Neural crest cell (in vitro differentiated cells): ENCODE results near the gene CAPNS1. TPM values are rescaled to one million over a fixed set of nuclear protein-coding genes. Genes with fewer than 3 reads are reported as not detected.

ENCODE experiments used
- DNase-seq: peaks from one replicate; pipeline ENCODE4 v3.0.0; 2021; ENCODE audit warnings: low read depth, mixed read lengths, low spot score
- H3K27ac Mint-ChIP-seq: one replicate; pipeline ENCODE4 v1.8.0; 2021; ENCODE audit warnings: mild to moderate bottlenecking, mixed read lengths; ENCODE audit not compliant: unreplicated experiment
- H3K27me3 Mint-ChIP-seq: 2 replicates; pipeline ENCODE4 v1.8.0; 2021; ENCODE audit warnings: low read depth, mild to moderate bottlenecking, mixed read lengths
- H3K36me3 Mint-ChIP-seq: 2 replicates; pipeline ENCODE4 v1.8.0; 2021; ENCODE audit warnings: low read depth, mild to moderate bottlenecking, mixed read lengths
- H3K4me1 Mint-ChIP-seq: 2 replicates; pipeline ENCODE4 v1.8.0; 2021; ENCODE audit warnings: mixed read lengths
- H3K4me3 Mint-ChIP-seq: one replicate; pipeline ENCODE4 v1.8.0; 2021; ENCODE audit warnings: mild to moderate bottlenecking, mixed read lengths
- H3K9me3 Mint-ChIP-seq: 2 replicates; pipeline ENCODE4 v1.8.0; 2021; ENCODE audit warnings: mixed read lengths
- CTCF ChIP-seq: fragments of 200-600 bp; sonication (generic); conservative IDR thresholded peaks from 2 replicates; pipeline ENCODE4 v1.5.0; 2021; ENCODE audit warnings: antibody characterized with exemption, mild to moderate bottlenecking
- long read RNA-seq: library from polyadenylated mRNA; unstranded; transcript quantifications from one replicate; pipeline ENCODE4 v2.0.0, GENCODE V29; 2020
- total RNA-seq: library from RNA; stranded (reverse); gene quantifications from 2 replicates; pipeline ENCODE4 v1.2.1, GENCODE V29; 2021

Gene CAPNS1
- 321 and 346 TPM in 2 replicates for total RNA-seq
- long read RNA-seq, partial matches to known transcripts, result 0 of 3 reads
- long read RNA-seq, other reads (novel, unspliced or antisense), result 3 of 3 reads

- Mint-ChIP-seq H3K9me3 (peaks cover 4% of the 10 kb centered on the region), H3K4me3 (peak within 1 kb of the TSS; percentile 98), H3K27me3 (peaks cover 9% of the 10 kb centered on the region), H3K27ac (peak within 1 kb of the TSS; percentile 93), H3K36me3 (peaks cover 11% of the 10 kb centered on the region), H3K4me1 (peaks cover 12% of the 10 kb centered on the region)
- DNase-seq, result peak; percentile 96
- TF ChIP-seq CTCF, result peak; percentile 49
These were observed at the start of gene CAPNS1 for GRCh38 chr19:36139473-36140303. Gene CAPNS1 (plus strand): TSS chr19:36140066. CDS start chr19:36141012, 946 bp downstream.

- H3K9me3 Mint-ChIP-seq, result no peaks in the 10 kb centered on the region
- H3K4me3 Mint-ChIP-seq, result no peak overlapping the region
- H3K27ac Mint-ChIP-seq, result peak overlapping the region; percentile 12
- H3K4me1 Mint-ChIP-seq, result no peaks in the 10 kb centered on the region
- no peak for TF ChIP-seq CTCF
- no peak for DNase-seq
- H3K27me3 Mint-ChIP-seq, result no peaks in the 10 kb centered on the region
- H3K36me3 Mint-ChIP-seq, result peaks cover 6% of the 10 kb centered on the region
These were observed 48.8 kb upstream of the CAPNS1 start for GRCh38 chr19:36090910-36091695.

DNA sequence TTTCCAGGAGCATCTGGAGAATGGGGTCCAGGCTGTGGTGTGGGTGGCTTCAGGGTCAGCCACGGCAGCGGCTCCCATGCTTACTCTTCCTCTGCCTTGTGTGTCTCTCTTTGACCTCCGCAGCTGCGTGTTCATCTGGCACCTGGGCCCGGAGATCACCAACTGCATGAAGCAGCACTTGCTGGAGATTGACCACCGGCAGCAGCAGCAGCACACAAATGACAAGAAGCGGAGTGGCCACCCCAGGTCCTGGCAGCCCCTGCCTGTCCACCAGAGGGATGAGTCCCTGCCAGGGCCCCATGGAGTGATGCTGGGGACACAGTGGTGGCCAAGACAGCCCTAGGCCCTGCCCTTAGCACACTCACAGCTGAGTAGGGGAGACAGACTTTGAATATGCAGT lies 47.3 kb upstream of the CAPNS1 start:
- no peak for DNase-seq
- Mint-ChIP-seq H3K27me3 (no peaks in the 10 kb centered on the region), H3K36me3 (peaks cover 14% of the 10 kb centered on the region), H3K4me3 (no peak overlapping the region), H3K4me1 (peaks cover 10% of the 10 kb centered on the region), H3K27ac (no peak overlapping the region), H3K9me3 (no peaks in the 10 kb centered on the region)
- TF ChIP-seq CTCF, result no peak

DNA sequence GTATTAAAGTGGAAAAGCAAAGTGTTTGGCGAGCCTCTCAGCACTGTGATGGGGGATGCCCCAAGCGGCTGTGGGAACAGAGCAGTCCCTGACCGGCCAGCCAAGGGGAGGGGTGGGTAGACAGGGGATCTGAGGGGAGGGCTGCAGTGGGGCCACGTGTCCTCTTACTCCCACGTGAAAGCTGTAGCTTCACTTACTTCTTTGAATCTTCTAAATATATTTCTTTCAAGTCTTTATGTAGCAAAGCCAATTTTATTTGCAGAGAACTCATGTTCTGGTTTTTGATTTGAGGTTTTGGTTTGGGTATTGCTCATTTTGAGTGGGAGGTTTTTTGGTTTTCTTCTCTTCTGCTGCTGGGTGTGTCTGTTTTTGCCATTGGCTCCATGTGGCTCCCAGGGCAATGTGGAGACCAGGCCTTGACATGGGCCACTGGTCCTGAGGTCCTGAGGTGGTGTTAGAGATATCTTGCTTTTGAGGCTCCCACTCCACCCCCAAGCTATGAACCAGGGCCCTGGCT lies 46.7 kb upstream of the CAPNS1 start:
- no peak overlapping the region for H3K27ac Mint-ChIP-seq
- no peak for TF ChIP-seq CTCF
- H3K27me3 Mint-ChIP-seq, result no peaks in the 10 kb centered on the region
- no peak overlapping the region for H3K4me3 Mint-ChIP-seq
- no peak for DNase-seq
- peaks cover 10% of the 10 kb centered on the region for H3K4me1 Mint-ChIP-seq
- H3K36me3 Mint-ChIP-seq, result peaks cover 14% of the 10 kb centered on the region
- H3K9me3 Mint-ChIP-seq, result no peaks in the 10 kb centered on the region

DNA sequence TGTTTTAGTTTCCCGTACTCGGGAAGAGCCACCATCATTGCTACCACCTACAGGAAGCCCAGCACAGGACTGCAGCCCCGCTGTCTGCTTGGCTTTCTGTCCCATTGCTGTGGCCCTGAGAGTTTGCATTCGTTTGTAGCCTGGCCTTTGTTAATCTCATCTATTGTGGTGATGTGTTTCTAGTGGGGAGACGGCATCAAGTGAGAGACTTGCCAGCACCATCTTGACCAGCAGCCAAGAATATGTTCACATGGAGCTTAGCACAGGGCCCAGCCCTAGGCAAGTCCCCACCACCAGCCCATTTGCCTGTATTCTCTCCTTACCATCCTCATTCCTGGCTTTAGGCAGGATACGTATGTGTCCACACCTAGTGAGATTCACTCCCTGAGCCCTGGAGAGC lies 46.2 kb upstream of the CAPNS1 start:
- Mint-ChIP-seq H3K4me3 (no peak overlapping the region), H3K9me3 (no peaks in the 10 kb centered on the region), H3K27me3 (no peaks in the 10 kb centered on the region), H3K4me1 (peaks cover 10% of the 10 kb centered on the region), H3K36me3 (peaks cover 14% of the 10 kb centered on the region), H3K27ac (no peak overlapping the region)
- TF ChIP-seq CTCF, result no peak
- DNase-seq, result no peak
